Heart right ventricle (tissue), 16 donors: ENCODE data around the gene PRDM16. TPM values are rescaled to one million over a fixed set of nuclear protein-coding genes. Genes with fewer than 3 reads are reported as not detected.

Source experiments
- ATAC-seq, 8 donors: fragments of 200-7000 bp; cut with Tn5 transposase; one replicate each; pipeline ENCODE4 v1.9.1; 2020; ENCODE audit warnings: mild to moderate bottlenecking in 8 of 8, moderate library complexity in 8 of 8, moderate number of reproducible peaks in 1 of 8
- DNase-seq, 2 donors: peaks; one replicate each; pipeline ENCODE4 v3.0.0-alpha.2; 2020
- H3K27ac ChIP-seq, 10 donors: fragments of 200-600 bp; sonication (generic) in 2 of 10; one replicate each; pipeline versions ENCODE4 v1.5.0 to v1.8.0; 2020 to 2022; ENCODE audit warnings: mild to moderate bottlenecking in 3 of 10
- H3K27me3 ChIP-seq, 7 donors: fragments of 200-600 bp; one replicate each; pipeline ENCODE4 v1.8.0; 2021 to 2022; ENCODE audit warnings: mild to moderate bottlenecking in 2 of 7
- H3K36me3 ChIP-seq, 9 donors: fragments of 200-600 bp; sonication (generic) in 1 of 9; one replicate each; pipeline versions ENCODE4 v1.5.0 to v1.8.0; 2020 to 2022; ENCODE audit warnings: mild to moderate bottlenecking in 2 of 9
- H3K4me1 ChIP-seq, 9 donors: fragments of 200-600 bp; sonication (generic) in 1 of 9; one replicate each; pipeline versions ENCODE4 v1.5.0 to v1.8.0; 2020 to 2022; ENCODE audit warnings: mild to moderate bottlenecking in 4 of 9
- H3K4me3 ChIP-seq, 10 donors: fragments of 200-600 bp; sonication (generic) in 2 of 10; one replicate each; pipeline versions ENCODE4 v1.5.0 to v1.8.0; 2020 to 2022; ENCODE audit warnings: mild to moderate bottlenecking in 7 of 10, moderate library complexity in 2 of 10
- H3K9me3 ChIP-seq, 11 donors: fragments of 200-600 bp in 10 of 11; sonication (generic) in 2 of 11; one replicate each; pipeline versions ENCODE4 v1.5.0 to v1.8.0; 2013 to 2022; ENCODE audit warnings: mild to moderate bottlenecking in 2 of 11, control low read depth in 1 of 11, moderate library complexity in 1 of 11
- CTCF ChIP-seq, 9 donors: fragments of 200-600 bp; sonication (generic) in 2 of 9; IDR thresholded peaks; one replicate each; pipeline versions ENCODE4 v1.5.0 to v1.8.0; 2021 to 2022; ENCODE audit warnings: antibody characterized with exemption in 9 of 9, mild to moderate bottlenecking in 5 of 9, moderate library complexity in 1 of 9
- WGBS, 2 donors: extraction: QIAGEN DNeasy Blood & Tissue Kit; methylation state at CpG; one replicate each; pipeline ENCODE4 v1.1.7; 2013; ENCODE audit warnings: inconsistent platforms in 1 of 2; 5-methylcytosine and 5-hydroxymethylcytosine counted together
- intact Hi-C, 10 donors: fragments of 100-400 bp; cut with DNase I; formaldehyde crosslinking; loops; one replicate each; pipeline versions ENCODE4 v1.11.1 to v1.14.2; 2022
- polyA plus RNA-seq, 2 donors: library from polyadenylated mRNA; stranded (reverse); fragments of 200-250 nt; gene quantifications; one replicate each; pipeline ENCODE4 v1.2.3, GENCODE V29; 2013
- total RNA-seq, 10 donors: library from RNA; stranded (reverse); fragmentation: NEBNext Ultra II Directional in 3 of 10; extraction: Animal tissue kit (Norgen Biotek cat#: 25700) in 3 of 10; gene quantifications; one replicate each; pipeline versions ENCODE4 v1.2.1 to v1.2.4, GENCODE V29; 2021 to 2023
- donor health status: Arrhythmogenic right ventricular cardiomyopathy.
- donor health status: ischemic (EF 13 %, LVEDD 7.1; RV severe dilation, severe dysfunction).
- donor health status: healthy with polysubstance abuse.
- donor health status: DM: no; HTN: yes; CAD: no.
- donor health status: DM: no; HTN: no; CAD: no.
- donor health status: ischemic (EF 25% LVEDD 6.9; RV normal size, moderate dysfunction).
- donor health status: ischemic (EF 25% LVEDD 5.7; RV mildly dilated, moderate dysfunction).
- donor health status: healthy.
- donor health status: DM: yes; HTN: yes; CAD: no.
- donor health status: Ischemic cardiomyopathy.
- donor health status: ischemic (EF 35%, LVEDD 5.7; RV mildly dilated, moderate dysfunction).
- donor health status: nonischemic (EF 11% LVEDD 7.7; RV severe dilation, severe dysfunction).
- donor health status: DM: yes; HTN: yes; CAD: no.
- donor health status: PGD.
- donor health status: ischemic (EF 29% LVEDD 5.4; RV normal size, mild dysfunction).
- donor health status: nonischemic (EF 23%, LVEDD 6.1; RV moderate dilation, normal function).

PRDM16 gene
- total and polyA plus RNA-seq, 12 donors: 4.1 to 25.9 (median 14.8) TPM

GRCh38 chr1:3469104-3469848, 400.3 kb downstream of the PRDM16 start:
- Histone ChIP-seq H3K4me1 (peaks cover 6 to 14% (median 10%) of the 10 kb centered on the region in 9 donors), H3K27me3 (no peaks in the 10 kb centered on the region), H3K36me3 (no peaks in the 10 kb centered on the region), H3K4me3 (no peak overlapping the region), H3K9me3 (no peaks in the 10 kb centered on the region), H3K27ac (no peak overlapping the region)
- no peak for ATAC-seq
- TF ChIP-seq CTCF (IDR thresholded peaks at IDR 0.05): no peak
- WGBS, 2 donors: 92 to 95% methylated on average over 31 of the region's 31 CpGs
- peak in 1 of 2 donors; percentile 8 for DNase-seq
- intact Hi-C loops: no loop called here

GRCh38 chr1:3469849-3470649, 401.0 kb downstream of the PRDM16 start:
- intact Hi-C loops: no loop called here
- H3K27ac ChIP-seq: no peak overlapping the region
- peak in 1 of 2 donors; percentile 9 for DNase-seq
- H3K36me3 ChIP-seq: no peaks in the 10 kb centered on the region
- H3K4me3 ChIP-seq: no peak overlapping the region
- no peak for ATAC-seq
- WGBS, 2 donors: 92 to 94% methylated on average over 17 of the region's 17 CpGs
- peaks cover 6 to 14% (median 10%) of the 10 kb centered on the region in 9 donors for H3K4me1 ChIP-seq
- TF ChIP-seq CTCF (IDR thresholded peaks at IDR 0.05): no peak
- no peaks in the 10 kb centered on the region for H3K9me3 ChIP-seq
- no peaks in the 10 kb centered on the region for H3K27me3 ChIP-seq

- DNase-seq (peak in 1 of 2 donors; percentile 6), ATAC-seq (no peak)
- H3K27ac ChIP-seq: no peak overlapping the region
- no peak for TF ChIP-seq CTCF (IDR thresholded peaks at IDR 0.05)
- no peaks in the 10 kb centered on the region for H3K36me3 ChIP-seq
- WGBS, 2 donors: 84 to 88% methylated on average over 22 of the region's 22 CpGs
- H3K27me3 ChIP-seq: no peaks in the 10 kb centered on the region
- peaks cover 6 to 14% (median 10%) of the 10 kb centered on the region in 9 donors for H3K4me1 ChIP-seq
- H3K4me3 ChIP-seq: no peak overlapping the region
- intact Hi-C loops: no loop called here
- no peaks in the 10 kb centered on the region for H3K9me3 ChIP-seq
Observed at GRCh38 chr1:3470650-3471355, 401.8 kb downstream of the PRDM16 start.
